H1 (cell line): Measurements from ENCODE around the gene MS4A8. TPM values are rescaled to one million over a fixed set of nuclear protein-coding genes. Genes with fewer than 3 reads are reported as not detected.

Experiments
- CTCF ChIA-PET: fragments of 300-600 bp; sonication (Branson Sonifier 250); formaldehyde crosslinking; loops from one replicate; lab custom pipeline; 2021; ENCODE audit not compliant: partially characterized antibody; lab: Charles Lee
- POLR2A ChIA-PET: fragments of 300-600 bp; sonication (Branson Sonifier 250); formaldehyde crosslinking; loops from one replicate; lab custom pipeline; 2021; ENCODE audit warnings: inconsistent platforms; ENCODE audit not compliant: partially characterized antibody; lab: Charles Lee
- DNase-seq, 2 experiments: peaks; one replicate each; pipeline versions ENCODE4 v3.0.0 to v3.0.0-alpha.2; 2010 to 2022; ENCODE audit warnings: low spot score in 2 of 2, low read depth in 1 of 2, mixed read lengths in 1 of 2
- FAIRE-seq: peaks from 2 replicates; lab custom pipeline; 2011; peaks lifted over from hg19 to GRCh38; lab: Jason Lieb, UNC
- H2AFZ ChIP-seq: 2 replicates; pipeline ENCODE4 v1.8.1; 2012; ENCODE audit warnings: low read length, inconsistent platforms
- H2AK5ac ChIP-seq: 2 replicates; pipeline ENCODE4 v1.6.1; 2013; ENCODE audit warnings: low read depth, low read length
- H2BK120ac ChIP-seq: replicated peaks from 2 replicates; pipeline ENCODE3; 2013; ENCODE audit warnings: low read depth, low read length, inconsistent platforms
- H2BK12ac ChIP-seq: 2 replicates; pipeline ENCODE4 v1.6.1; 2013; ENCODE audit warnings: low read depth, low read length
- H2BK15ac ChIP-seq: 2 replicates; pipeline ENCODE4 v1.6.1; 2013; ENCODE audit warnings: low read length
- H2BK20ac ChIP-seq: 2 replicates; pipeline ENCODE4 v1.6.1; 2013; ENCODE audit warnings: low read length
- H2BK5ac ChIP-seq: 2 replicates; pipeline ENCODE4 v1.6.1; 2013; ENCODE audit warnings: low read depth, low read length
- H3K14ac ChIP-seq: 2 replicates; pipeline ENCODE4 v1.6.1; 2013; ENCODE audit warnings: inconsistent platforms; ENCODE audit not compliant: insufficient read length
- H3K18ac ChIP-seq: 2 replicates; pipeline ENCODE4 v1.6.1; 2013; ENCODE audit warnings: low read length; ENCODE audit errors: extremely low read depth
- H3K23ac ChIP-seq: 2 replicates; pipeline ENCODE4 v1.6.1; 2013; ENCODE audit warnings: inconsistent platforms; ENCODE audit not compliant: insufficient read length
- H3K23me2 ChIP-seq: 2 replicates; pipeline ENCODE4 v1.6.1; 2013; ENCODE audit warnings: low read depth, low read length
- H3K27ac ChIP-seq: 2 replicates; pipeline ENCODE4 v1.6.1; 2011; ENCODE audit warnings: low read depth, low read length, inconsistent platforms
- H3K27me3 ChIP-seq, 4 experiments: replicated peaks in 1 of 4; 1 replicate in 1 of 4; 2 replicates in 3 of 4; pipeline versions ENCODE4 v1.6.1 to v1.8.1; 2011 to 2013; ENCODE audit warnings: low read length in 3 of 4, mild to moderate bottlenecking in 3 of 4, inconsistent platforms in 2 of 4, mixed read lengths in 2 of 4, moderate library complexity in 1 of 4; ENCODE audit not compliant: control insufficient read depth in 3 of 4, insufficient read depth in 3 of 4; ENCODE audit errors: extremely low read depth in 1 of 4
- H3K36me3 ChIP-seq, 4 experiments: 2 replicates each; pipeline versions ENCODE4 v1.6.1 to v1.8.1; 2011 to 2013; ENCODE audit warnings: mild to moderate bottlenecking in 4 of 4, low read length in 3 of 4, moderate library complexity in 2 of 4, control low read depth in 1 of 4, inconsistent platforms in 1 of 4; ENCODE audit not compliant: insufficient read depth in 4 of 4, control insufficient read depth in 2 of 4
- H3K4ac ChIP-seq: replicated peaks from 2 replicates; pipeline ENCODE3; 2013; ENCODE audit warnings: low read length, low read depth, mixed read lengths, inconsistent platforms; ENCODE audit not compliant: insufficient read length
- H3K4me1 ChIP-seq, 4 experiments: replicated peaks in 1 of 4; 1 replicate in 1 of 4; 2 replicates in 3 of 4; pipeline versions ENCODE4 v1.6.1 to v1.8.1; 2011 to 2013; ENCODE audit warnings: low read length in 3 of 4, inconsistent platforms in 2 of 4, mixed read lengths in 1 of 4; ENCODE audit not compliant: insufficient read depth in 4 of 4, control insufficient read depth in 3 of 4
- H3K4me2 ChIP-seq, 2 experiments: 2 replicates each; pipeline versions ENCODE4 v1.6.1 to v1.8.1; 2011 to 2013; ENCODE audit warnings: low read depth in 2 of 2, low read length in 2 of 2, control low read depth in 1 of 2, inconsistent platforms in 1 of 2, mild to moderate bottlenecking in 1 of 2; ENCODE audit not compliant: insufficient read depth in 1 of 2
- H3K4me3 ChIP-seq, 4 experiments: fragments of 200-600, 300-600 bp in 1 of 4; sonication (generic), shearing (Covaris generic), sonication (Bioruptor Twin) in 1 of 4; 2 replicates each; pipeline versions ENCODE4 v1.5.1 to v1.8.1; 2011 to 2016; ENCODE audit warnings: low read length in 4 of 4, low read depth in 3 of 4, control low read depth in 2 of 4, inconsistent platforms in 2 of 4, mild to moderate bottlenecking in 2 of 4, mixed read lengths in 1 of 4, moderate library complexity in 1 of 4; ENCODE audit not compliant: insufficient read depth in 2 of 4; ENCODE audit errors: extremely low read depth in 1 of 4
- H3K56ac ChIP-seq: replicated peaks from 2 replicates; pipeline ENCODE3; 2013; ENCODE audit warnings: low read depth, mild to moderate bottlenecking, mixed read lengths, low read length, inconsistent platforms; ENCODE audit not compliant: insufficient read length
- H3K79me1 ChIP-seq: 2 replicates; pipeline ENCODE4 v1.6.1; 2013; ENCODE audit warnings: low read depth, low read length, control low read depth
- H3K79me2 ChIP-seq, 2 experiments: 2 replicates each; pipeline versions ENCODE4 v1.6.1 to v1.8.1; 2012 to 2013; ENCODE audit warnings: low read length in 2 of 2, mild to moderate bottlenecking in 2 of 2, inconsistent platforms in 1 of 2; ENCODE audit not compliant: insufficient read depth in 2 of 2, control insufficient read depth in 1 of 2
- H3K9ac ChIP-seq, 4 experiments: replicated peaks in 1 of 4; 1 replicate in 1 of 4; 2 replicates in 3 of 4; pipeline versions ENCODE4 v1.6.1 to v1.8.1; 2011 to 2013; ENCODE audit warnings: low read depth in 3 of 4, low read length in 3 of 4, control low read depth in 2 of 4, mild to moderate bottlenecking in 2 of 4, moderate library complexity in 2 of 4, inconsistent platforms in 1 of 4; ENCODE audit errors: extremely low read depth in 1 of 4
- H3K9me3 ChIP-seq, 2 experiments: 2 replicates each; pipeline versions ENCODE4 v1.6.1 to v1.8.1; 2012 to 2013; ENCODE audit warnings: mild to moderate bottlenecking in 2 of 2, moderate library complexity in 2 of 2, control low read depth in 1 of 2, inconsistent platforms in 1 of 2, low read depth in 1 of 2, low read length in 1 of 2, mixed read lengths in 1 of 2; ENCODE audit not compliant: insufficient read depth in 2 of 2
- H4K20me1 ChIP-seq, 2 experiments: replicated peaks in 1 of 2; 2 replicates each; pipeline versions ENCODE3 to v1.8.1; 2011 to 2013; ENCODE audit warnings: inconsistent platforms in 2 of 2, low read length in 2 of 2, mild to moderate bottlenecking in 1 of 2; ENCODE audit not compliant: insufficient read depth in 2 of 2, control insufficient read depth in 1 of 2
- H4K5ac ChIP-seq: 2 replicates; pipeline ENCODE4 v1.6.1; 2013; ENCODE audit warnings: low read length, low read depth, mixed read lengths, inconsistent platforms; ENCODE audit not compliant: insufficient read length
- H4K8ac ChIP-seq: 2 replicates; pipeline ENCODE4 v1.8.0; 2013; ENCODE audit warnings: mild to moderate bottlenecking, moderate library complexity, low read length, inconsistent platforms; ENCODE audit not compliant: insufficient read depth; ENCODE audit errors: extremely low read depth
- H4K91ac ChIP-seq: replicated peaks from 2 replicates; pipeline ENCODE3; 2013; ENCODE audit warnings: low read length, mixed read lengths, inconsistent platforms; ENCODE audit not compliant: insufficient read length
- BRCA1 ChIP-seq: IDR thresholded peaks from 2 replicates; pipeline ENCODE4 v1.6.1; 2012; ENCODE audit warnings: low read depth, low read length, improper control_type of control experiment
- CHD2 ChIP-seq: IDR thresholded peaks from 2 replicates; pipeline ENCODE4 v1.6.1; 2012; ENCODE audit warnings: low read length, improper control_type of control experiment
- EGR1 ChIP-seq: IDR thresholded peaks from 2 replicates; pipeline ENCODE4 v1.6.1; 2011; ENCODE audit warnings: low read depth, low read length, borderline replicate concordance
- EP300 ChIP-seq, 2 experiments: IDR thresholded peaks; 1 replicate in 1 of 2; 2 replicates in 1 of 2; pipeline ENCODE4 v1.6.1; 2011 to 2012; ENCODE audit warnings: low read depth in 2 of 2, low read length in 2 of 2, mild to moderate bottlenecking in 2 of 2, borderline replicate concordance in 1 of 2, inconsistent platforms in 1 of 2, moderate library complexity in 1 of 2
- KDM5A ChIP-seq: fragments of 200-600 bp; IDR thresholded peaks from 2 replicates; pipeline ENCODE4 v1.7.1; 2012; ENCODE audit warnings: mild to moderate bottlenecking, low read length, inconsistent platforms, mixed read lengths
- MAFK ChIP-seq: IDR thresholded peaks from 2 replicates; pipeline ENCODE4 v1.6.1; 2012; ENCODE audit warnings: low read depth, mild to moderate bottlenecking, improper control_type of control experiment, low read length
- PHF8 ChIP-seq: fragments of 200-600 bp; sonication (generic); conservative IDR thresholded peaks from 2 replicates; pipeline ENCODE4 v1.7.1; 2012; ENCODE audit warnings: low read depth, mild to moderate bottlenecking, inconsistent platforms, low read length, moderate library complexity
- POLR2A ChIP-seq, 2 experiments: IDR thresholded peaks; 1 replicate in 1 of 2; 2 replicates in 1 of 2; pipeline ENCODE4 v1.6.1; 2011; ENCODE audit warnings: low read depth in 2 of 2, low read length in 2 of 2, mild to moderate bottlenecking in 2 of 2; ENCODE audit errors: control extremely low read depth in 1 of 2
- RFX5 ChIP-seq: IDR thresholded peaks from 2 replicates; pipeline ENCODE4 v1.6.1; 2011; ENCODE audit warnings: low read depth, low read length, improper control_type of control experiment, borderline replicate concordance
- RXRA ChIP-seq: IDR thresholded peaks from 2 replicates; pipeline ENCODE4 v1.6.1; 2011; ENCODE audit warnings: low read depth, mild to moderate bottlenecking, low read length, moderate library complexity; ENCODE audit not compliant: insufficient read depth
- SIRT6 ChIP-seq: IDR thresholded peaks from one replicate; pipeline ENCODE4 v1.7.1; 2012; ENCODE audit warnings: low read length, inconsistent platforms
- SIX5 ChIP-seq: IDR thresholded peaks from 2 replicates; pipeline ENCODE4 v1.6.1; 2011; ENCODE audit warnings: mild to moderate bottlenecking, low read depth, low read length
- TAF7 ChIP-seq: optimal IDR thresholded peaks from 2 replicates; pipeline ENCODE3; 2011; ENCODE audit warnings: low read depth, mild to moderate bottlenecking, inconsistent platforms, low read length, moderate library complexity, borderline replicate concordance
- TEAD4 ChIP-seq: IDR thresholded peaks from 2 replicates; pipeline ENCODE4 v1.6.1; 2012; ENCODE audit warnings: low read depth, low read length, inconsistent platforms, mixed read lengths
- polyA plus RNA-seq, 7 experiments: library from polyadenylated mRNA; depleted of rRNA in 3 of 7; stranded (reverse) in 5 of 7; unstranded in 2 of 7; fragments of >200 nt in 5 of 7; fragments of 200-250 nt in 2 of 7; gene quantifications; 1 replicate in 5 of 7; 2 replicates in 1 of 7; 4 replicates in 1 of 7; pipeline versions ENCODE4 v1.2.1 to v1.2.3, GENCODE V29; 2011 to 2013; ENCODE audit warnings: missing spikeins in 2 of 7, mixed read lengths in 2 of 7
- total RNA-seq: library from RNA; stranded (reverse); fragmentation: NEBNext Ultra II Directional; extraction: Animal tissue kit (Norgen Biotek cat#: 25700); gene quantifications from 2 replicates; pipeline ENCODE4 v1.2.1, GENCODE V29; 2021

Gene MS4A8
- total and polyA plus RNA-seq, 2 of the 8 experiments (the other 6 are each of a cell fraction or from before 2014, with no cell fraction given) = not detected

DNA sequence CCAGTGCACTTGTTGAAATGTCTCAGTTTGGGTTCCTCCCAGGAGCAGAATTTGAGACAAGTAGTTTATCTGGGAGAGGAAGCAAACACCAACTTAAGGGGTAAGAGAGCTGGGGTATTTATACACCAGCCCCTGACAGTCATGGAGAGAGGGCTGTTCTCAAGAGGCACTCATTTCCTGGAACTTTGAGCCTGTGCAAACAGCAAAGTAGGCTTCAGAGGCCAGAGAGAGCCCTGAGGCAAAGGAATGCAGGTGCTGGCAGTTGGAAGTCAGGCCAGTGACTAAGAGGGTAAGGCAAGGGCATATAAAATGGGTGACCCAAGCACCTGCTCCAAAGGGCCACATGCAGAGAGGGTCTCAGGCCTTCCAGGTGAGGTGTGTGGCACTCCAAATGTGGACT is 41.2 kb downstream of the MS4A8 start:
- Histone ChIP-seq H2AK5ac (no peak overlapping the region), H3K4me1 (no peaks in the 10 kb centered on the region), H3K14ac (no peak overlapping the region), H2AFZ (no peak overlapping the region), H3K23me2 (no peaks in the 10 kb centered on the region), H2BK120ac (no peak overlapping the region), H3K36me3 (no peaks in the 10 kb centered on the region), H4K8ac (no peak overlapping the region), H3K79me2 (no peaks in the 10 kb centered on the region), H4K20me1 (no peaks in the 10 kb centered on the region), H2BK20ac (no peak overlapping the region), H3K4me2 (no peak overlapping the region), H4K91ac (no peak overlapping the region), H3K23ac (no peak overlapping the region), H3K9ac (no peak overlapping the region), H2BK12ac (no peak overlapping the region), H3K79me1 (no peaks in the 10 kb centered on the region), H3K56ac (no peak overlapping the region), H4K5ac (no peak overlapping the region), H3K27ac (no peak overlapping the region), H3K18ac (no peak overlapping the region), H3K4me3 (no peak overlapping the region), H2BK5ac (no peak overlapping the region), H3K4ac (no peak overlapping the region), H2BK15ac (no peak overlapping the region), H3K27me3 (no peaks in the 10 kb centered on the region), H3K9me3 (peaks cover 0 to 3% of the 10 kb centered on the region in 2 experiments; a peak in 1 of 4 replicates)
- FAIRE-seq = no peak
- no peak for DNase-seq
- CTCF ChIA-PET = interaction anchor here (0.9 to 6.2 kb wide), 11 partner anchors 11 to 159 kb away, joined by 3 to 61 read pairs (median 7); partner anchors contain the start of gene MS4A15
- POLR2A ChIA-PET = interaction anchor here (1.3 kb wide), 1 partner anchor 24 kb away, joined by 3 read pairs; no protein-coding TSS in a partner anchor
- no peak for TF ChIP-seq POLR2A (IDR thresholded peaks at IDR 0.05; ENCODE audit: control extremely low read depth in 1 of 2, low read depth in 2 of 2, low read length in 2 of 2)
- TF ChIP-seq EP300 (IDR thresholded peaks at IDR 0.05; ENCODE audit: borderline replicate concordance in 1 of 2, low read depth in 2 of 2, low read length in 2 of 2) = no peak
- TF ChIP-seq RFX5 = no peak
- TF ChIP-seq TAF7 = no peak
- no peak for TF ChIP-seq BRCA1
- TF ChIP-seq SIX5 = no peak
- no peak for TF ChIP-seq MAFK
- TF ChIP-seq CHD2 = no peak
- no peak for TF ChIP-seq SIRT6
- no peak for TF ChIP-seq TEAD4
- no peak for TF ChIP-seq EGR1
- TF ChIP-seq RXRA = no peak
- no peak for TF ChIP-seq KDM5A
- TF ChIP-seq PHF8 = no peak
